H9 (cell line): Measurements from ENCODE around the gene TGIF1. TPM values are rescaled to one million over a fixed set of nuclear protein-coding genes. Genes with fewer than 3 reads are reported as not detected.

ENCODE experiments used
- DNase-seq: peaks from one replicate; pipeline ENCODE4 v3.0.0-alpha.2; 2017
- H2AFZ ChIP-seq: one replicate; pipeline ENCODE4 v1.6.1; 2013; ENCODE audit warnings: mild to moderate bottlenecking, low read length, control low read depth, moderate library complexity
- H2AK5ac ChIP-seq: 2 replicates; pipeline ENCODE4 v1.6.1; 2013; ENCODE audit warnings: low read length, control low read depth, mixed read lengths; ENCODE audit not compliant: insufficient read length
- H2BK120ac ChIP-seq: one replicate; pipeline ENCODE4 v1.6.1; 2013; ENCODE audit warnings: low read depth, mild to moderate bottlenecking, low read length, control low read depth, inconsistent platforms; ENCODE audit not compliant: poor library complexity, severe bottlenecking
- H2BK12ac ChIP-seq: 2 replicates; pipeline ENCODE4 v1.6.1; 2013; ENCODE audit warnings: low read length, control low read depth, mixed read lengths, low read depth; ENCODE audit not compliant: insufficient read length
- H2BK15ac ChIP-seq: 2 replicates; pipeline ENCODE4 v1.6.1; 2013; ENCODE audit warnings: low read depth, low read length, control low read depth
- H2BK20ac ChIP-seq: one replicate; pipeline ENCODE4 v1.6.1; 2013; ENCODE audit warnings: low read depth, mild to moderate bottlenecking, low read length, control low read depth, inconsistent platforms; ENCODE audit not compliant: poor library complexity, severe bottlenecking
- H2BK5ac ChIP-seq: 2 replicates; pipeline ENCODE4 v1.6.1; 2013; ENCODE audit warnings: low read length, control low read depth, mixed read lengths; ENCODE audit not compliant: insufficient read length
- H3K14ac ChIP-seq: 2 replicates; pipeline ENCODE4 v1.6.1; 2013; ENCODE audit warnings: low read length, control low read depth; ENCODE audit not compliant: insufficient read depth
- H3K18ac ChIP-seq: 2 replicates; pipeline ENCODE4 v1.6.1; 2013; ENCODE audit warnings: low read depth, mild to moderate bottlenecking, mixed read lengths, low read length, control low read depth; ENCODE audit not compliant: insufficient read length
- H3K23ac ChIP-seq: 2 replicates; pipeline ENCODE4 v1.6.1; 2013; ENCODE audit warnings: low read length, control low read depth, mixed read lengths, low read depth; ENCODE audit not compliant: insufficient read length
- H3K23me2 ChIP-seq: 2 replicates; pipeline ENCODE4 v1.6.1; 2013; ENCODE audit warnings: low read depth, mild to moderate bottlenecking, mixed read lengths, low read length, control low read depth; ENCODE audit not compliant: insufficient read length, poor library complexity, severe bottlenecking
- H3K27ac ChIP-seq: 2 replicates; pipeline ENCODE4 v1.5.1; 2013; ENCODE audit warnings: low read length, control low read depth, mixed read lengths, low read depth; ENCODE audit not compliant: insufficient read length
- H3K27me3 ChIP-seq: 2 replicates; pipeline ENCODE4 v1.6.1; 2013; ENCODE audit warnings: low read length, control low read depth, inconsistent platforms; ENCODE audit not compliant: insufficient read depth
- H3K4ac ChIP-seq: 2 replicates; pipeline ENCODE4 v1.6.1; 2013; ENCODE audit warnings: low read depth, mild to moderate bottlenecking, control low read depth, inconsistent platforms, low read length, moderate library complexity
- H3K4me1 ChIP-seq: 2 replicates; pipeline ENCODE4 v1.6.1; 2013; ENCODE audit warnings: low read length, control low read depth, inconsistent platforms; ENCODE audit not compliant: insufficient read depth
- H3K4me2 ChIP-seq: 2 replicates; pipeline ENCODE4 v1.6.1; 2013; ENCODE audit warnings: low read length, control low read depth, mixed read lengths; ENCODE audit not compliant: insufficient read length, insufficient read depth
- H3K56ac ChIP-seq: 2 replicates; pipeline ENCODE4 v1.6.1; 2013; ENCODE audit warnings: low read depth, mild to moderate bottlenecking, mixed read lengths, low read length, control low read depth; ENCODE audit not compliant: insufficient read length
- H3K79me1 ChIP-seq: 2 replicates; pipeline ENCODE4 v1.6.1; 2013; ENCODE audit warnings: low read depth, mild to moderate bottlenecking, moderate library complexity, low read length, control low read depth, inconsistent platforms; ENCODE audit not compliant: insufficient read depth, poor library complexity, severe bottlenecking
- H3K79me2 ChIP-seq: 2 replicates; pipeline ENCODE4 v1.6.1; 2013; ENCODE audit warnings: low read length, control low read depth, inconsistent platforms; ENCODE audit not compliant: insufficient read depth
- H3K9ac ChIP-seq: 2 replicates; pipeline ENCODE4 v1.6.1; 2013; ENCODE audit warnings: low read length, control low read depth, mixed read lengths; ENCODE audit not compliant: insufficient read length; ENCODE audit errors: extremely low read depth
- H3K9me3 ChIP-seq: one replicate; pipeline ENCODE4 v1.6.1; 2013; ENCODE audit warnings: low read depth, low read length, inconsistent platforms; ENCODE audit not compliant: control insufficient read depth
- H3T11ph ChIP-seq: one replicate; pipeline ENCODE4 v1.6.1; 2013; ENCODE audit warnings: mild to moderate bottlenecking, low read length, control low read depth, inconsistent platforms
- H4K20me1 ChIP-seq: one replicate; pipeline ENCODE4 v1.6.1; 2013; ENCODE audit not compliant: control insufficient read depth, insufficient read length, insufficient read depth
- H4K5ac ChIP-seq: 2 replicates; pipeline ENCODE4 v1.6.1; 2013; ENCODE audit warnings: low read depth, mild to moderate bottlenecking, mixed read lengths, low read length, control low read depth; ENCODE audit not compliant: insufficient read length
- H4K8ac ChIP-seq: replicated peaks from 2 replicates; pipeline ENCODE4 v1.6.1; 2013; ENCODE audit warnings: low read length, control low read depth, mixed read lengths, low read depth; ENCODE audit not compliant: insufficient read length
- H4K91ac ChIP-seq: 2 replicates; pipeline ENCODE4 v1.6.1; 2013; ENCODE audit warnings: low read depth, mild to moderate bottlenecking, moderate library complexity, mixed read lengths, low read length, control low read depth; ENCODE audit not compliant: insufficient read length
- H3K27ac Mint-ChIP-seq, 3 experiments: 2 replicates in 2 of 3; 3 replicates in 1 of 3; pipeline ENCODE4 v1.8.0; 2020 to 2021; ENCODE audit warnings: mixed read lengths in 3 of 3, mild to moderate bottlenecking in 1 of 3, moderate library complexity in 1 of 3
- H3K27me3 Mint-ChIP-seq: 2 replicates; pipeline ENCODE4 v1.8.0; 2021; ENCODE audit warnings: low read depth, mild to moderate bottlenecking, moderate library complexity, mixed read lengths
- H3K36me3 Mint-ChIP-seq, 3 experiments: 2 replicates in 2 of 3; 3 replicates in 1 of 3; pipeline ENCODE4 v1.8.0; 2020 to 2021; ENCODE audit warnings: low read depth in 3 of 3, mixed read lengths in 3 of 3; ENCODE audit not compliant: insufficient read depth in 1 of 3
- H3K4me1 Mint-ChIP-seq, 2 experiments: 2 replicates each; pipeline ENCODE4 v1.8.0; 2020; ENCODE audit warnings: mixed read lengths in 2 of 2
- H3K4me3 Mint-ChIP-seq, 2 experiments: 2 replicates in 1 of 2; 3 replicates in 1 of 2; pipeline ENCODE4 v1.8.0; 2020 to 2021; ENCODE audit warnings: mild to moderate bottlenecking in 2 of 2, mixed read lengths in 2 of 2, moderate library complexity in 1 of 2
- H3K9me3 Mint-ChIP-seq, 2 experiments: 2 replicates in 1 of 2; 3 replicates in 1 of 2; pipeline ENCODE4 v1.8.0; 2020; ENCODE audit warnings: mild to moderate bottlenecking in 2 of 2, mixed read lengths in 2 of 2, moderate library complexity in 1 of 2
- WGBS: extraction: QIAGEN DNeasy Blood & Tissue Kit; methylation state at CpG from one replicate; pipeline ENCODE4 v1.1.7; 2013; ENCODE audit warnings: missing lambda C conversion rate, low lambda C conversion rate, mixed read lengths; ENCODE audit not compliant: insufficient read length; ENCODE audit errors: extremely low coverage; 5-methylcytosine and 5-hydroxymethylcytosine counted together
- total RNA-seq: library from RNA; stranded (reverse); gene quantifications from 2 replicates; pipeline ENCODE4 v1.2.1, GENCODE V29; 2021
- TF ChIP-seq, protein P1 (sequence below): fragments of 200-600 bp; sonication (generic); conservative IDR thresholded peaks from 3 replicates; pipeline ENCODE4 v1.8.0; 2021; ENCODE audit warnings: antibody characterized with exemption, mild to moderate bottlenecking

Gene TGIF1
- total RNA-seq, 1 experiment from 2014 or later, result 261 TPM

DNA sequence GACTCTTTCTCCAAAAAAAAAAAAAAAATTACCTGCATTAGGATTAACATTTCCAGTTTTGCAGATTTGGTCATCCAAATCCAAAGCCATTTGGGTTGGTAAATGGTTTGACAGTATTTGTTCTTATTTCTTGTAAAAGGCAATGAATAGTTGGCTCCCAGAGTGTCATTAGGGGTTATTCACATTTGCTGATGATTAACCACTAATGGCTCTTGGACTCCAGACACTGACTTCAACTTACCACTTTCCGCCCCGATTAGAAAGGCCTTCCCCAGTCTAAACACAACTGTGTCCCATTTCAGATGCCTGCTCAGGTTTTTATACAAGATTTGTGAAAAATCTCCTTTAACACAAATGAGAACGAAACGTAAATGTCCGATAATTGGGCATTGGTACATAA lies 9.6 kb upstream of the TGIF1 start:
- H3K79me2 ChIP-seq, result no peaks in the 10 kb centered on the region
- no CpG with 5 or more reads among the region's 5 CpGs for WGBS
- H2AK5ac ChIP-seq, result no peak overlapping the region
- no peak overlapping the region for H3K18ac ChIP-seq
- H3K14ac ChIP-seq, result no peak overlapping the region
- H3K9me3 ChIP-seq, result no peaks in the 10 kb centered on the region
- no peak overlapping the region for H3K56ac ChIP-seq
- no peak overlapping the region for H2AFZ ChIP-seq
- no peak overlapping the region for H3T11ph ChIP-seq
- H3K4ac ChIP-seq, result no peak overlapping the region
- H3K4me3 Mint-ChIP-seq, result no peak overlapping the region
- no peaks in the 10 kb centered on the region for H3K36me3 Mint-ChIP-seq
- no peak overlapping the region for H4K91ac ChIP-seq
- no peak overlapping the region for H2BK20ac ChIP-seq
- H3K27me3 ChIP-seq, result no peaks in the 10 kb centered on the region
- no peak overlapping the region for H2BK120ac ChIP-seq
- H4K8ac ChIP-seq, result no peak overlapping the region
- no peak overlapping the region for H3K23ac ChIP-seq
- H3K27ac ChIP-seq, result no peak overlapping the region
- no peak overlapping the region for H3K4me2 ChIP-seq
- no peaks in the 10 kb centered on the region for H4K20me1 ChIP-seq
- no peaks in the 10 kb centered on the region for H3K23me2 ChIP-seq
- H2BK12ac ChIP-seq, result no peak overlapping the region
- no peak overlapping the region for H3K9ac ChIP-seq
- peaks cover 6% of the 10 kb centered on the region; the same call in 1 of the 2 replicates for H3K4me1 ChIP-seq
- no peaks in the 10 kb centered on the region for H3K79me1 ChIP-seq
- H3K27ac Mint-ChIP-seq, result no peak overlapping the region
- H3K9me3 Mint-ChIP-seq, result no peaks in the 10 kb centered on the region
- H3K4me1 Mint-ChIP-seq, result peaks cover 27 to 47% of the 10 kb centered on the region in 2 experiments
- H3K27me3 Mint-ChIP-seq, result no peaks in the 10 kb centered on the region
- TF ChIP-seq, protein P1, sequence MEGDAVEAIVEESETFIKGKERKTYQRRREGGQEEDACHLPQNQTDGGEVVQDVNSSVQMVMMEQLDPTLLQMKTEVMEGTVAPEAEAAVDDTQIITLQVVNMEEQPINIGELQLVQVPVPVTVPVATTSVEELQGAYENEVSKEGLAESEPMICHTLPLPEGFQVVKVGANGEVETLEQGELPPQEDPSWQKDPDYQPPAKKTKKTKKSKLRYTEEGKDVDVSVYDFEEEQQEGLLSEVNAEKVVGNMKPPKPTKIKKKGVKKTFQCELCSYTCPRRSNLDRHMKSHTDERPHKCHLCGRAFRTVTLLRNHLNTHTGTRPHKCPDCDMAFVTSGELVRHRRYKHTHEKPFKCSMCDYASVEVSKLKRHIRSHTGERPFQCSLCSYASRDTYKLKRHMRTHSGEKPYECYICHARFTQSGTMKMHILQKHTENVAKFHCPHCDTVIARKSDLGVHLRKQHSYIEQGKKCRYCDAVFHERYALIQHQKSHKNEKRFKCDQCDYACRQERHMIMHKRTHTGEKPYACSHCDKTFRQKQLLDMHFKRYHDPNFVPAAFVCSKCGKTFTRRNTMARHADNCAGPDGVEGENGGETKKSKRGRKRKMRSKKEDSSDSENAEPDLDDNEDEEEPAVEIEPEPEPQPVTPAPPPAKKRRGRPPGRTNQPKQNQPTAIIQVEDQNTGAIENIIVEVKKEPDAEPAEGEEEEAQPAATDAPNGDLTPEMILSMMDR, result no peak
- no peak for DNase-seq
- H2BK5ac ChIP-seq, result no peak overlapping the region
- H2BK15ac ChIP-seq, result no peak overlapping the region
- no peak overlapping the region for H4K5ac ChIP-seq
